ENCODE results near the gene RUFY1.

DNA sequence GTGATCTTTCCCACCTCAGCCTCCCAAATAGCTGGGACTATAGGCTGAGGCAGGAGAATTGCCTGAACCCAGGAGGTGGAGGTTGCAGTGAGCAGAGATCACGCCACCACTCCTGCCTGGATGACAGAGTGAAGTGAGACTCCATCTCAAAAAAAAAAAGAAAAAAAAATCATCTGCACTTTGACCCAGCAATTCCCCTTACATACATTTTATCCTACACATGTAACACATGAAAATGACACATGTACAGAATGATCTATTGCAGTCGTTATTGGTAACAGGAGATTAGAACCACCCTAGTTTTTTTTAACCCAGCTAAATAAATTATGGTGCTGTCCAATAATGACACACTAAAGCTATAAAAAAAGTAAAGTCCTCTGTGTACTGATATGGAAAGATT, 14.2 kb downstream of the RUFY1 start:
- TF ChIP-seq, protein P1, sequence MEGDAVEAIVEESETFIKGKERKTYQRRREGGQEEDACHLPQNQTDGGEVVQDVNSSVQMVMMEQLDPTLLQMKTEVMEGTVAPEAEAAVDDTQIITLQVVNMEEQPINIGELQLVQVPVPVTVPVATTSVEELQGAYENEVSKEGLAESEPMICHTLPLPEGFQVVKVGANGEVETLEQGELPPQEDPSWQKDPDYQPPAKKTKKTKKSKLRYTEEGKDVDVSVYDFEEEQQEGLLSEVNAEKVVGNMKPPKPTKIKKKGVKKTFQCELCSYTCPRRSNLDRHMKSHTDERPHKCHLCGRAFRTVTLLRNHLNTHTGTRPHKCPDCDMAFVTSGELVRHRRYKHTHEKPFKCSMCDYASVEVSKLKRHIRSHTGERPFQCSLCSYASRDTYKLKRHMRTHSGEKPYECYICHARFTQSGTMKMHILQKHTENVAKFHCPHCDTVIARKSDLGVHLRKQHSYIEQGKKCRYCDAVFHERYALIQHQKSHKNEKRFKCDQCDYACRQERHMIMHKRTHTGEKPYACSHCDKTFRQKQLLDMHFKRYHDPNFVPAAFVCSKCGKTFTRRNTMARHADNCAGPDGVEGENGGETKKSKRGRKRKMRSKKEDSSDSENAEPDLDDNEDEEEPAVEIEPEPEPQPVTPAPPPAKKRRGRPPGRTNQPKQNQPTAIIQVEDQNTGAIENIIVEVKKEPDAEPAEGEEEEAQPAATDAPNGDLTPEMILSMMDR (conservative IDR thresholded peaks at IDR 0.05; ENCODE audit: low read depth, low read length): no peak
- no peak for TF ChIP-seq EZH2 (IDR thresholded peaks at IDR 0.05; ENCODE audit: borderline replicate concordance, low read depth, low read length, poor library complexity, severe bottlenecking)

All from A673 (cell line).